Middle frontal gyrus (tissue), 1 donor: Measurements from ENCODE around the gene VAV2.
"Not testable (repeated sequence)": the region's sequence is repeated elsewhere in the genome, so short reads cannot be mapped to it uniquely, and the experiment has no call there.

Experiments used
- DNase-seq: peaks from one replicate; pipeline ENCODE4 v3.0.0-alpha.2; 2015; ENCODE audit warnings: low spot score; ENCODE audit errors: extremely low spot score

VAV2 gene

DNA sequence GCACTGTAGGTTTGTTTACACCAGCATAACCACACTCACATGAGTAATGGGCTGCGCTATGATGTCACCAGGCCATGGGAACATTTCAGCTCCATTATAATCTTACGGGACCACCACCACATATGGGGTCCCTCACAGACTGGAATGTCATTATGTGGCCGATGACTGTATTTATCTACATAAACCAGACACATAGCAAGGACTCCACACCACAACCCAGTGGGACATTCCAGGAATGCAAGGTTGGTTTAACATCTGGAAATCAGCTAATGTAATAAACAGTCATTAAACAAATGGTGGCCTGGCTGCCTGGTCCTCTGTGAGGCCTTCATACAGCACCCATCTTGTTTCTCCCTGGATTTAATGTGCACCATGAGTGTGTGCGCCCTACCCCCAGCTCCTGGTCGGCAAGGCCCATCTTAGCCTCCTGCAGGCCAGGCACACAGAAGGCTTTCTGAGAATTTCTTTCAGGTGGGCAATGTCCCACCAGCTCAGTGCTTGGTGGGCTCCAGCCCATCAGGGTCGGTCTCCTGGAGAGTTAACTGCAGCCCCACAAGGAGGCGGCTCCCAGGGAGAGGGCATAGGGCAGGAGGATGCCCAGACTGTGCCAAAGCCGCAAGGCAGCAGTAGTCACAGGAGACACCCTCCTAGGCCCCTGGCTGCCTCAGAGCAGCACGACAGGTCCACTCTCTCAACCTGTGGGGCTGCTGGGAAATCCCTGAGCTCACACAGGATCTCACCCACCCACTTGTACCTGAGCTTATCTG lies 218.1 kb downstream of the VAV2 start:
- no peak for DNase-seq

- no peak for DNase-seq
Measured at GRCh38 chr9:133772581-133772980, 219.5 kb downstream of the VAV2 start.

- no peak for DNase-seq
Measured at GRCh38 chr9:133771486-133772482, 220.3 kb downstream of the VAV2 start.

GRCh38 chr9:133770076-133770777 lies 221.9 kb downstream of the VAV2 start:
- DNase-seq = no peak

DNA sequence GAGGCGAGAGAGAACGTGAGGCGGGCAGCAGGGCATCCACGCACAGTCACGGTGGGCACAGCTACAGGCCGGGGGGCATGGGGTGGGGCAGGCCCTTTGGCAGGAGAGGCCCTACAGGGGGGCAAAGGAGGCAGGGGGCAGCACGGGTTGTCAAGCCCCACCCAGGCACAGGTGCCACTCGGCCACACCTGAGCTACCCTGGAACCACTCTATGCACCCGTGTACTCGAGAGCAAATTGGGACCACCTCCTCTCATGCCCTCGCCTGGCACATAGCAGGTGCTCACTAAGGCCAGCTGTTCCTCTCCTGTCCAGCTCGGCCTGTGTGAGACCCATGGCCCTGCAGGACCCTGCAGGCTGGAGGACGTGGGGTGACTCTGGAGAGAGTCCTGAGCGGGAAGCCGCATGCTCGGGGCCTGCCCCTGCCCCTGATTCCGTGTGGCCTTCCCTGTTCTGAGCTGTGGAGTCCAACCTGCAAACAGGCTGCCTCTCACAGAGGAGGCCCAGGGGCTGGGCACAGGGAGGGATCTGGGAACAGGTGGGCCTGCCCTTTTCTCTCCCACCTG lies 222.5 kb downstream of the VAV2 start:
- DNase-seq = no peak

DNA sequence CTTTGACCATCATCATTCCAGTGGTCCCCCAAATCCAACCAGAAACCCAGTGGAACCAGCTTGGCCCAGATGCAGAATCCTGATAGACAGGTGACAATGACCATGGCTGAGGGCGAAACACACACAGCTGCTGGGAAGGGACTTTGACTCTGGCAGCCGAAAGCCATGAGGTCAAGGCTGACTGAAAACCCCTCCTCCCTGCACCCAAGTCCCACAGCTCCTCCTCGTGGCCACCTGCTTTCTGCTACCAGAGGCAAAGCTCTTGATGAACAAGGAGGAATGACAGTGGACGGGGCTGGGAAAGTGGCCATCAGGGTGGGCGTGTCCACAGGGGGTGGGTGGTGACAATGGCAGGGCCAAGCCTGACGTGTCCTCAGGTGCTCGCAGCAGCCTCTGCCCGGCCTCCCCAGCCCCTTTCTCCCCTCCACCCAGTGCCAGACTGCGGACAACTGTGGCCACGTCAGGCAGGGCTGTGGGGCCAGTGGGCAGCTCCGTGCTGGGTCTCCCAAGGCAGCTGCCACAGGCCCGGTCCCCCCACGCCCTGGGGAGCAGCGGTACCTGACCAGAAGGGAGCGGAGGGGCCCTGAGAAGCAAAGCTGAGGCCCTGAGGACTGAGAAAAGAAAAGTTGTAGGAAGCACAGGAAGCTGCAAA lies 223.1 kb downstream of the VAV2 start:
- no peak for DNase-seq

GRCh38 chr9:133768371-133768858 lies 223.7 kb downstream of the VAV2 start:
- DNase-seq = no peak

- DNase-seq = no peak
Measured at GRCh38 chr9:133767625-133768024, 224.5 kb downstream of the VAV2 start.

DNA sequence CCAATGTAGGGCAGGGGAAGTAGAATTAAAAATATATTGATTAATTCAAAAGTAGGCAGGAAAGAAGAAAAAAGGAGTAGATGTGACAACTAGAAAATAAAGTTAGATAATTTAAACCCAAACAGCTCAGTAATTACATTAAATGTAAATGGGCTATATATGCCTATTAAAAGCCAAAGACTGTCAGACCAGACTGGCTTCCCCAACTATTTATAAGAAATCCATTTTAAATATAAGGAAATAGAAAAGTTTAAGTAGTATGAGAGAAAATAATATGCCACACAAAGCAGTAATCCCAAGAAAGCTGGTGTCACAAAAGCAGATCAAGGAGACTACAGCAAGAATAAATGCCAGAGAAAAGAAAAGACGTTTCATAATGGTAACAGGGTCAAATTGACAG lies 225.1 kb downstream of the VAV2 start:
- DNase-seq = no peak

GRCh38 chr9:133766234-133766633 lies 225.9 kb downstream of the VAV2 start:
- not testable (repeated sequence) for DNase-seq

GRCh38 chr9:133763272-133764183 lies 228.6 kb downstream of the VAV2 start:
- no peak for DNase-seq

DNA sequence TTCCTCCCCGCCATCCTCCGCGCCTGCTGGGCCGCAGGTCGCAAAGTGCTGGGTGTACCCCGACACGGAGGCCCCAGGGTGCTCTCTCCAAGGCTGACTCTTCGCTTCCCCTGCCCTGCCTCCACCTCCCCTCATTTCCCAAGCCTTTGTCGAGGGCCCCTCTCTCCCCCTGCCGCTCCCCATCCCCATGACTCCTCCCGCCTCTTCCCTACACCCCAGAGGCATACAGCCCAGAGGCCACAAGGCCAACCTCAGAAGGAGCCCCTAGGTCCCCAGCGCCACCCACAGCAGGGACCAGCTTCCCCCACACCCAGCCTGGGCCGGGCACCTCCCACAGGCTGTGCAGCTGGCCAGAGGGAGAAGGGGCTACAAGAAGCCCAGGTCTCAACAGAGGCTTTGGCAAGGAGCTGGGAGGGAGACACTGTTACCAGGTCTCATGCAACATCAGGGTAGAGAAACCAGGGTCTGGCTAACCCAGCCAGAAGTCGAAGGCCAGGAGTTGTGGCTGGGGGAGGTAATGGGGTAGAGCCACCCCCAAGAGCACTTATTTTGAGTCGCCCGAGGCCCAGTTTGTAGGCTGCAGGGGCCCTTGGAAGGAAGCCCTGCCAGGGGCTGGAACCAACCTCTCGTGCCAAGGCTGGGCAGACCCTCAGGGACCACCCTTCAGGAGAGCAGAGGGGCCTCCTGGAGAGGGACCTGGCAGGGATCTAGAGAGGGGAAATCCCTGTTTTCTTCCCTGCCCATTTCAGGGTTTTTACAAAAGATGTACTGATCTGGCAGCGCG lies 229.4 kb downstream of the VAV2 start:
- no peak for DNase-seq

GRCh38 chr9:133761641-133762248 lies 230.4 kb downstream of the VAV2 start:
- DNase-seq = no peak

- no peak for DNase-seq
Measured at GRCh38 chr9:133760713-133761290, 231.3 kb downstream of the VAV2 start.

GRCh38 chr9:133759946-133760345 lies 232.2 kb downstream of the VAV2 start:
- DNase-seq = no peak

GRCh38 chr9:133759146-133759900 lies 232.8 kb downstream of the VAV2 start:
- no peak for DNase-seq

GRCh38 chr9:133758228-133758627 lies 233.9 kb downstream of the VAV2 start:
- DNase-seq = no peak
